Measurements from ENCODE around the gene BCAM.

Gene BCAM

GRCh38 chr19:44865196-44865767 is 56.4 kb downstream of the BCAM start:
- no peaks in the 10 kb centered on the region for H3K9me3 ChIP-seq (ENCODE audit: control insufficient read depth, insufficient read depth, low read length)
- H3K9ac ChIP-seq (ENCODE audit: low read depth, low read length), result no peak overlapping the region
- no peaks in the 10 kb centered on the region; the same call in 1 of the 2 replicates for H3K4me1 ChIP-seq (ENCODE audit: insufficient read depth, low read length)

DNA sequence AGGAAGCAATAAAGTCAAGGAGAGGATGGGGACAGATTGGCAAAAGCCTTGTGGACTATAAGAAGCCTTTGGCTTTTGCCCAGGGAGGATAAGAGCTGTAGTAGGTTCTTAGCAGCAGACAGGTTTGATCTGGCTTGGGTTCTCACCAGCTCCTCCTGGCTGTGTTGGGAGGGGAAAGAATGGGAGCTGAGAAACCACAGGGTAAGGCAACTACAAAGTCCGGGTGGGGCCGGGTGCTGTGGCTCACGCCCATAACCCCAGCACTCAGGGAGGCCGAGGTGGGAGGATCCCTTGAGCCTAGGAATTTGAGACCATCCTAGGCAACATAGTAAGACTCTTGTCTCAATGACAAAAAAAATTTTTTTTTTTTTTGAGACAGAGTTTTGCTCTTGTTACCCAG is 57.8 kb downstream of the BCAM start:
- Histone ChIP-seq H3K9ac (ENCODE audit: low read depth, low read length) (no peak overlapping the region), H3K9me3 (ENCODE audit: control insufficient read depth, insufficient read depth, low read length) (no peaks in the 10 kb centered on the region), H3K36me3 (ENCODE audit: insufficient read depth, low read length) (peaks cover 5% of the 10 kb centered on the region; the same call in 1 of the 2 replicates), H3K4me1 (ENCODE audit: insufficient read depth, low read length) (no peaks in the 10 kb centered on the region; the same call in 1 of the 2 replicates)

More at GRCh38 chr19:44865196-44865767, 56.4 kb downstream of the BCAM start:
- H3K36me3 ChIP-seq (ENCODE audit: insufficient read depth, low read length), result peaks cover 5% of the 10 kb centered on the region; the same call in 1 of the 2 replicates

- Histone ChIP-seq H3K9me3 (ENCODE audit: control insufficient read depth, insufficient read depth, low read length) (no peaks in the 10 kb centered on the region), H3K36me3 (ENCODE audit: insufficient read depth, low read length) (peaks cover 11% of the 10 kb centered on the region), H3K9ac (ENCODE audit: low read depth, low read length) (no peak overlapping the region), H3K4me1 (ENCODE audit: insufficient read depth, low read length) (no peaks in the 10 kb centered on the region; the same call in 1 of the 2 replicates)
Measured at GRCh38 chr19:44867578-44867977, 58.7 kb downstream of the BCAM start.

DNA sequence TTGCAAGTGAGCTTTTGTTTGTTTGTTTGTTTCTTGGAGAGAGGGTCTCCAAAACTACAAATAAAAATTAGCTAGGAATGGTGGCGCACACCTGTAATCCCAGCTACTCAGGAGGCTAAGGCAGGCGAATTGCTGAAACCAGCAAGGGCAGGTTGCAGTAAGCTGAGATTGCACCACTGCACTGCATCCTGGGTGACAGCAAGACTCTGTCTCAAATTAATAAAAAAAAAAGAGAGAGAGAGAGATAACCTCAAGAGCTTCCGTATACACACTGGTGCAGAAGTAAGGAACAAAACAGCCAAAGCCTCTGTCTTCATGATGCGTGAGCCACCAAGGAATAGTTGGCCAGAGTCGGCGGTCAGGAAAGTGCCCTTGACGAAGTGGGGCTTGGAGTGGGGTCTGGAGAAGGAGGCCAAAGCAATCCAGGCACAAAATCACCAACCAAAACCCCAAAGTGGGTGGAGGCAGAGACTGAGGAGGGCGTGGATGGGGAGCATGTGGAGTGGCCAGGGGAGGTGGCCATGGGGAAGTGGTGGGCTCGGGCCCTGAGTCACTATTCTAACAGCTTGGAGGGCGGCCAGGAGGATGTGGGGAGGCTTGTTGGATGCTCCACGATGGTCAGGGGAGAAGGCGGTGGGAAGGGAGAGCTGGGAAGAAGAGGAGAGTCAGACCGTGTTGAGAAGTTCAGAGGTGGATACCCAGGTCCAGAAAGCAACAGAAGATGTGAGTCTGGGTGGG is 61.0 kb downstream of the BCAM start:
- peaks cover 18% of the 10 kb centered on the region for H3K36me3 ChIP-seq (ENCODE audit: insufficient read depth, low read length)
- no peaks in the 10 kb centered on the region for H3K9me3 ChIP-seq (ENCODE audit: control insufficient read depth, insufficient read depth, low read length)
- H3K4me1 ChIP-seq (ENCODE audit: insufficient read depth, low read length), result no peaks in the 10 kb centered on the region; the same call in 1 of the 2 replicates
- no peak overlapping the region for H3K9ac ChIP-seq (ENCODE audit: low read depth, low read length)

All from ES-I3 (cell line).